ENCODE results near the gene CD300C.

DNA sequence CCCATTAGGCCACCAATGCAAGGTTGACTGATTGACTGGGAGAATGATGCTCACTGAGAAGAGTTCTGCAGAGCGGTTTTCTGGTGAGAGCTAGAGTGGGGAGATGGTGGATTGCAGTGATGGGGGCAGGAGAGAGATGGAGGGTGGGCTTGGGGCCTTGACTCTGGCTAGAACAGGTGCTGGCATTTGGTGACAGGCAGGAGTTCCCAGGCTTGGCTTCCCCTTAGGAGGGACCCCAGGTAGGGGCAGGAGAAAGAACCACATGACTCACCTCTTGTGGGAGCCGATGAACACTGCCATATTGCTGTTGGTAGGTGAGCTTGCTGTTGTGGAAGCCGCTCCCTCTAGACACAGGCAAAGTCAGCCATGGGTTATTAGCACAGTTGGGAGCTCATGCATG, 22.6 kb downstream of the CD300C start:
- TF ChIP-seq, protein P1, sequence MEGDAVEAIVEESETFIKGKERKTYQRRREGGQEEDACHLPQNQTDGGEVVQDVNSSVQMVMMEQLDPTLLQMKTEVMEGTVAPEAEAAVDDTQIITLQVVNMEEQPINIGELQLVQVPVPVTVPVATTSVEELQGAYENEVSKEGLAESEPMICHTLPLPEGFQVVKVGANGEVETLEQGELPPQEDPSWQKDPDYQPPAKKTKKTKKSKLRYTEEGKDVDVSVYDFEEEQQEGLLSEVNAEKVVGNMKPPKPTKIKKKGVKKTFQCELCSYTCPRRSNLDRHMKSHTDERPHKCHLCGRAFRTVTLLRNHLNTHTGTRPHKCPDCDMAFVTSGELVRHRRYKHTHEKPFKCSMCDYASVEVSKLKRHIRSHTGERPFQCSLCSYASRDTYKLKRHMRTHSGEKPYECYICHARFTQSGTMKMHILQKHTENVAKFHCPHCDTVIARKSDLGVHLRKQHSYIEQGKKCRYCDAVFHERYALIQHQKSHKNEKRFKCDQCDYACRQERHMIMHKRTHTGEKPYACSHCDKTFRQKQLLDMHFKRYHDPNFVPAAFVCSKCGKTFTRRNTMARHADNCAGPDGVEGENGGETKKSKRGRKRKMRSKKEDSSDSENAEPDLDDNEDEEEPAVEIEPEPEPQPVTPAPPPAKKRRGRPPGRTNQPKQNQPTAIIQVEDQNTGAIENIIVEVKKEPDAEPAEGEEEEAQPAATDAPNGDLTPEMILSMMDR (IDR thresholded peaks at IDR 0.05 in 2 of 3, conservative IDR thresholded peaks at IDR 0.05 in 1 of 3; ENCODE audit: control insufficient read depth in 2 of 3, extremely low read depth in 1 of 3, insufficient read depth in 1 of 3, low read depth in 3 of 3, low read length in 3 of 3): no peak
- TF ChIP-seq, protein P2, sequence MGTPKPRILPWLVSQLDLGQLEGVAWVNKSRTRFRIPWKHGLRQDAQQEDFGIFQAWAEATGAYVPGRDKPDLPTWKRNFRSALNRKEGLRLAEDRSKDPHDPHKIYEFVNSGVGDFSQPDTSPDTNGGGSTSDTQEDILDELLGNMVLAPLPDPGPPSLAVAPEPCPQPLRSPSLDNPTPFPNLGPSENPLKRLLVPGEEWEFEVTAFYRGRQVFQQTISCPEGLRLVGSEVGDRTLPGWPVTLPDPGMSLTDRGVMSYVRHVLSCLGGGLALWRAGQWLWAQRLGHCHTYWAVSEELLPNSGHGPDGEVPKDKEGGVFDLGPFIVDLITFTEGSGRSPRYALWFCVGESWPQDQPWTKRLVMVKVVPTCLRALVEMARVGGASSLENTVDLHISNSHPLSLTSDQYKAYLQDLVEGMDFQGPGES (IDR thresholded peaks at IDR 0.05): no peak
- TF ChIP-seq POU2F2 (IDR thresholded peaks at IDR 0.05; ENCODE audit: borderline replicate concordance, low read depth, low read length) (no peak), POLR2AphosphoS5 (IDR thresholded peaks at IDR 0.05; ENCODE audit: low read length) (no peak), IRF4 (IDR thresholded peaks at IDR 0.05; ENCODE audit: low read depth, low read length) (no peak), ATF7 (IDR thresholded peaks at IDR 0.05; ENCODE audit: low read depth) (no peak), BHLHE40 (IDR thresholded peaks at IDR 0.05; ENCODE audit: borderline replicate concordance in 1 of 2, low read depth in 2 of 2, low read length in 1 of 2) (no peak), ASH2L (IDR thresholded peaks at IDR 0.05; ENCODE audit: borderline replicate concordance, low read depth) (no peak), ZNF274 (IDR thresholded peaks at IDR 0.05; ENCODE audit: insufficient read depth, insufficient read length) (no peak)
- TF ChIP-seq, protein P3, sequence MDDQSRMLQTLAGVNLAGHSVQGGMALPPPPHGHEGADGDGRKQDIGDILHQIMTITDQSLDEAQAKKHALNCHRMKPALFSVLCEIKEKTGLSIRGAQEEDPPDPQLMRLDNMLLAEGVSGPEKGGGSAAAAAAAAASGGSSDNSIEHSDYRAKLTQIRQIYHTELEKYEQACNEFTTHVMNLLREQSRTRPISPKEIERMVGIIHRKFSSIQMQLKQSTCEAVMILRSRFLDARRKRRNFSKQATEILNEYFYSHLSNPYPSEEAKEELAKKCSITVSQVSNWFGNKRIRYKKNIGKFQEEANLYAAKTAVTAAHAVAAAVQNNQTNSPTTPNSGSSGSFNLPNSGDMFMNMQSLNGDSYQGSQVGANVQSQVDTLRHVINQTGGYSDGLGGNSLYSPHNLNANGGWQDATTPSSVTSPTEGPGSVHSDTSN (IDR thresholded peaks at IDR 0.05; ENCODE audit: insufficient replicate concordance, low read depth, low read length): no peak
- TF ChIP-seq, protein P4, sequence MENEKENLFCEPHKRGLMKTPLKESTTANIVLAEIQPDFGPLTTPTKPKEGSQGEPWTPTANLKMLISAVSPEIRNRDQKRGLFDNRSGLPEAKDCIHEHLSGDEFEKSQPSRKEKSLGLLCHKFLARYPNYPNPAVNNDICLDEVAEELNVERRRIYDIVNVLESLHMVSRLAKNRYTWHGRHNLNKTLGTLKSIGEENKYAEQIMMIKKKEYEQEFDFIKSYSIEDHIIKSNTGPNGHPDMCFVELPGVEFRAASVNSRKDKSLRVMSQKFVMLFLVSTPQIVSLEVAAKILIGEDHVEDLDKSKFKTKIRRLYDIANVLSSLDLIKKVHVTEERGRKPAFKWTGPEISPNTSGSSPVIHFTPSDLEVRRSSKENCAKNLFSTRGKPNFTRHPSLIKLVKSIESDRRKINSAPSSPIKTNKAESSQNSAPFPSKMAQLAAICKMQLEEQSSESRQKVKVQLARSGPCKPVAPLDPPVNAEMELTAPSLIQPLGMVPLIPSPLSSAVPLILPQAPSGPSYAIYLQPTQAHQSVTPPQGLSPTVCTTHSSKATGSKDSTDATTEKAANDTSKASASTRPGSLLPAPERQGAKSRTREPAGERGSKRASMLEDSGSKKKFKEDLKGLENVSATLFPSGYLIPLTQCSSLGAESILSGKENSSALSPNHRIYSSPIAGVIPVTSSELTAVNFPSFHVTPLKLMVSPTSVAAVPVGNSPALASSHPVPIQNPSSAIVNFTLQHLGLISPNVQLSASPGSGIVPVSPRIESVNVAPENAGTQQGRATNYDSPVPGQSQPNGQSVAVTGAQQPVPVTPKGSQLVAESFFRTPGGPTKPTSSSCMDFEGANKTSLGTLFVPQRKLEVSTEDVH (IDR thresholded peaks at IDR 0.05; ENCODE audit: low read depth, partially characterized antibody): no peak
- TF ChIP-seq, protein P5, sequence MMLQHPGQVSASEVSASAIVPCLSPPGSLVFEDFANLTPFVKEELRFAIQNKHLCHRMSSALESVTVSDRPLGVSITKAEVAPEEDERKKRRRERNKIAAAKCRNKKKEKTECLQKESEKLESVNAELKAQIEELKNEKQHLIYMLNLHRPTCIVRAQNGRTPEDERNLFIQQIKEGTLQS (IDR thresholded peaks at IDR 0.05; ENCODE audit: borderline replicate concordance, extremely low read depth, low read depth, low read length): no peak

All from GM12878 (cell line).